ENCODE results near the gene CEP131.

- TF ChIP-seq CTCF (IDR thresholded peaks at IDR 0.05) (no peak), POLR2A (IDR thresholded peaks at IDR 0.05) (no peak), POLR2AphosphoS5 (IDR thresholded peaks at IDR 0.05) (no peak)
Observed at GRCh38 chr17:81213978-81214377, 8.8 kb downstream of the CEP131 start.
